K562 (cell line): ENCODE measurements around the gene SLC5A10. TPM values are rescaled to one million over a fixed set of nuclear protein-coding genes. Genes with fewer than 3 reads are reported as not detected.

Experiments
- CHD7 ChIP-seq: fragments of 200-600 bp; sonication (generic); IDR thresholded peaks from one replicate; pipeline ENCODE4 v1.6.1; 2012; ENCODE audit warnings: mild to moderate bottlenecking, low read depth, low read length, inconsistent platforms
- MAX ChIP-seq: sonication (generic); formaldehyde crosslinking; IDR thresholded peaks from 2 replicates; pipeline ENCODE4 v1.9.0; 2022; ENCODE audit warnings: mild to moderate bottlenecking, missing genetic modification reagents
- NR1H2 ChIP-seq: sonication (generic); formaldehyde crosslinking; IDR thresholded peaks from 2 replicates; pipeline ENCODE4 v1.4.0; 2020; ENCODE audit warnings: mild to moderate bottlenecking, missing genetic modification reagents
- NR2C2 ChIP-seq, 2 experiments: fragments of 200-800 bp in 1 of 2; sonication (Bioruptor generic) in 1 of 2; sonication (generic) in 1 of 2; formaldehyde crosslinking in 1 of 2; IDR thresholded peaks; 2 replicates each; pipeline versions ENCODE4 v1.6.1 to v1.8.0; 2016 to 2022; ENCODE audit warnings: mild to moderate bottlenecking in 1 of 2, missing compliant biosample characterization in 1 of 2, missing genetic modification characterization in 1 of 2, missing genetic modification reagents in 1 of 2
- RCOR1 ChIP-seq, 2 experiments: IDR thresholded peaks; 2 replicates each; pipeline ENCODE4 v1.6.1; 2012; ENCODE audit warnings: low read depth in 2 of 2, low read length in 2 of 2, borderline replicate concordance in 1 of 2, improper control_type of control experiment in 1 of 2
- YY1 ChIP-seq, 3 experiments: IDR thresholded peaks; 2 replicates each; pipeline ENCODE4 v1.6.1; 2011; ENCODE audit warnings: low read length in 2 of 3, mild to moderate bottlenecking in 2 of 3, moderate library complexity in 2 of 3, borderline replicate concordance in 1 of 3, control low read depth in 1 of 3, low read depth in 1 of 3; ENCODE audit not compliant: insufficient read depth in 3 of 3, insufficient replicate concordance in 2 of 3, control insufficient read depth in 1 of 3, insufficient read length in 1 of 3; ENCODE audit errors: extremely low read depth in 1 of 3
- ZBTB34 ChIP-seq: fragments of 250-450 bp; sonication (Bioruptor Pico); IDR thresholded peaks from 2 replicates; pipeline ENCODE4 v1.8.0; 2021; ENCODE audit warnings: mild to moderate bottlenecking, moderate library complexity
- polyA plus RNA-seq, 8 experiments: library from polyadenylated mRNA; depleted of rRNA in 4 of 8; stranded (reverse) in 5 of 8; unstranded in 3 of 8; fragments of >200 nt; fragmentation: Nextera tagmentation in 2 of 8; fragmentation: Illumina TruSeq in 1 of 8; extraction: Ambion mirVana in 2 of 8; extraction: Trizol in 1 of 8; gene quantifications; 2 replicates each; pipeline versions ENCODE4 v1.2.1 to v1.2.3, GENCODE V29; 2011 to 2014; ENCODE audit warnings: inconsistent platforms in 1 of 8, missing spikeins in 1 of 8
- total RNA-seq, 7 experiments: library from RNA; depleted of rRNA in 6 of 7; stranded (reverse); fragments of >200 nt in 6 of 7; fragmentation: Illumina TruSeq in 2 of 7; extraction: Trizol in 2 of 7; gene quantifications; 2 replicates each; pipeline versions ENCODE4 v1.2.1 to v1.2.3, GENCODE V29; 2011 to 2021; ENCODE audit warnings: low replicate concordance in 1 of 7

SLC5A10 gene
- total and polyA plus RNA-seq, 9 of the 15 experiments (the other 6 are each of a cell fraction or from before 2014, with no cell fraction given): 0.03 to 0.09 (median 0.03) TPM; not detected in 5

GRCh38 chr17:19018600-19018950, 66.6 kb downstream of the SLC5A10 start (continued):
- TF ChIP-seq CHD7 (no peak), MAX (no peak), RCOR1 (IDR thresholded peaks at IDR 0.05; ENCODE audit: borderline replicate concordance in 1 of 2, low read depth in 2 of 2, low read length in 2 of 2) (no peak), ZBTB34 (CRISPR knock-in tag) (no peak), NR2C2 (CRISPR knock-in tag; IDR thresholded peaks at IDR 0.05) (no peak), NR2C2 (tag; IDR thresholded peaks at IDR 0.05) (no peak), YY1 (IDR thresholded peaks at IDR 0.05; ENCODE audit: borderline replicate concordance in 1 of 3, control insufficient read depth in 1 of 3, extremely low read depth in 1 of 3, insufficient read depth in 3 of 3, insufficient read length in 1 of 3, insufficient replicate concordance in 2 of 3, low read depth in 1 of 3, low read length in 2 of 3) (no peak), NR1H2 (CRISPR knock-in tag) (no peak)
